Vagina (tissue), 2 donors: ENCODE data around the gene WARS2.

Experiments
- CTCF ChIP-seq, 3 experiments: fragments of 450-650 bp in 2 of 3; fragments of 200-600 bp in 1 of 3; sonication (generic) in 1 of 3; IDR thresholded peaks; one replicate each; pipeline ENCODE4 v1.5.1; 2017 to 2019; ENCODE audit warnings: antibody characterized with exemption in 3 of 3, mild to moderate bottlenecking in 2 of 3, moderate library complexity in 2 of 3
- POLR2A ChIP-seq, 2 donors: fragments of 450-650 bp; IDR thresholded peaks; one replicate each; pipeline ENCODE4 v1.6.1; 2017; ENCODE audit warnings: antibody characterized with exemption in 2 of 2, mild to moderate bottlenecking in 2 of 2, moderate library complexity in 2 of 2

GRCh38 chr1:119112791-119113190, 27.7 kb downstream of the WARS2 start:
- no peak for TF ChIP-seq CTCF (IDR thresholded peaks at IDR 0.05)
- TF ChIP-seq POLR2A (IDR thresholded peaks at IDR 0.05), result no peak
